Islet of Langerhans (tissue), 1 donor: ENCODE measurements around the gene NUB1.
"Not testable (repeated sequence)": the region's sequence is repeated elsewhere in the genome, so short reads cannot be mapped to it uniquely, and the experiment has no call there.

Source experiments
- FAIRE-seq: peaks from one replicate; lab custom pipeline; 2011; peaks lifted over from hg19 to GRCh38; lab: Jason Lieb, UNC

Gene NUB1

GRCh38 chr7:151341357-151342101 is at the start of gene NUB1:
Gene NUB1 (plus strand): TSS chr7:151341812. CDS start chr7:151345350, 3,538 bp downstream.
- no peak for FAIRE-seq

- no peak for FAIRE-seq
Measured at GRCh38 chr7:151292850-151293249, 48.8 kb upstream of the NUB1 start.

GRCh38 chr7:151296202-151296992 is 45.2 kb upstream of the NUB1 start:
- no peak for FAIRE-seq

- no peak for FAIRE-seq
Measured at GRCh38 chr7:151298765-151299164, 42.8 kb upstream of the NUB1 start.

- FAIRE-seq, result no peak
Measured at GRCh38 chr7:151299530-151299929, 42.1 kb upstream of the NUB1 start.

GRCh38 chr7:151299940-151300645 is 41.5 kb upstream of the NUB1 start:
- no peak for FAIRE-seq

- no peak for FAIRE-seq
Measured at GRCh38 chr7:151301471-151302462, 39.8 kb upstream of the NUB1 start.

GRCh38 chr7:151304251-151304650 is 37.4 kb upstream of the NUB1 start:
- not testable (repeated sequence) for FAIRE-seq

GRCh38 chr7:151304856-151305255 is 36.8 kb upstream of the NUB1 start:
- no peak for FAIRE-seq

GRCh38 chr7:151306374-151306773 is 35.2 kb upstream of the NUB1 start:
- no peak for FAIRE-seq

GRCh38 chr7:151306860-151307259 is 34.8 kb upstream of the NUB1 start:
- no peak for FAIRE-seq

GRCh38 chr7:151307536-151307935 is 34.1 kb upstream of the NUB1 start:
- no peak for FAIRE-seq

GRCh38 chr7:151308256-151308655 is 33.4 kb upstream of the NUB1 start:
- no peak for FAIRE-seq

GRCh38 chr7:151308791-151309190 is 32.8 kb upstream of the NUB1 start:
- FAIRE-seq, result no peak

- no peak for FAIRE-seq
Measured at GRCh38 chr7:151309311-151309710, 32.3 kb upstream of the NUB1 start.

- peak; percentile 30 for FAIRE-seq
Measured at GRCh38 chr7:151310578-151310977, 31.0 kb upstream of the NUB1 start.

- FAIRE-seq, result no peak
Measured at GRCh38 chr7:151311294-151311864, 30.2 kb upstream of the NUB1 start.

GRCh38 chr7:151312356-151312755 is 29.3 kb upstream of the NUB1 start:
- FAIRE-seq, result no peak

GRCh38 chr7:151312831-151313809 is 28.5 kb upstream of the NUB1 start:
- no peak for FAIRE-seq

GRCh38 chr7:151313857-151314256 is 27.8 kb upstream of the NUB1 start:
- FAIRE-seq, result no peak
